Vagina (tissue), 2 donors: ENCODE measurements around the gene PRSS35. TPM values are rescaled to one million over a fixed set of nuclear protein-coding genes. Genes with fewer than 3 reads are reported as not detected.

Experiments
- DNase-seq, 2 donors: peaks; one replicate each; pipeline ENCODE4 v3.0.0-alpha.2; 2017; ENCODE audit errors: extremely low spot score in 2 of 2
- H3K27ac ChIP-seq: fragments of 200-600 bp; sonication (generic); one replicate; pipeline ENCODE4 v1.5.1; 2019
- H3K27me3 ChIP-seq: fragments of 200-600 bp; sonication (generic); one replicate; pipeline ENCODE4 v1.5.1; 2019
- H3K36me3 ChIP-seq, 2 donors: fragments of 200-600 bp; sonication (generic); one replicate each; pipeline ENCODE4 v1.5.1; 2017 to 2019
- H3K4me1 ChIP-seq: fragments of 200-600 bp; sonication (generic); one replicate; pipeline ENCODE4 v1.5.1; 2019
- H3K4me3 ChIP-seq, 2 donors: fragments of 200-600 bp; sonication (generic); 1 replicate in 1 of 2; 2 replicates in 1 of 2; pipeline ENCODE4 v1.5.1; 2016 to 2019
- H3K9me3 ChIP-seq: fragments of 200-600 bp; sonication (generic); one replicate; pipeline ENCODE4 v1.5.1; 2019
- POLR2A ChIP-seq, 2 donors: fragments of 450-650 bp; IDR thresholded peaks; one replicate each; pipeline ENCODE4 v1.6.1; 2017; ENCODE audit warnings: antibody characterized with exemption in 2 of 2, mild to moderate bottlenecking in 2 of 2, moderate library complexity in 2 of 2
- POLR2AphosphoS5 ChIP-seq, 2 donors: sonication (generic); formaldehyde crosslinking; IDR thresholded peaks; one replicate each; pipeline ENCODE4 v1.9.0; 2017; ENCODE audit warnings: antibody characterized with exemption in 2 of 2, mild to moderate bottlenecking in 2 of 2, low read depth in 1 of 2; ENCODE audit not compliant: insufficient read depth in 1 of 2
- intact Hi-C: fragments of 100-400 bp; cut with DNase I; formaldehyde crosslinking; loops from one replicate; pipeline ENCODE4 v1.15.1; 2023
- total RNA-seq: library from RNA; depleted of rRNA; stranded (reverse); fragments of >200 nt; gene quantifications from one replicate; pipeline ENCODE4 v1.2.3, GENCODE V29; 2016
- TF ChIP-seq, protein P1 (sequence below), 3 experiments: fragments of 450-650 bp in 2 of 3; fragments of 200-600 bp in 1 of 3; sonication (generic) in 1 of 3; IDR thresholded peaks; one replicate each; pipeline ENCODE4 v1.5.1; 2017 to 2019; ENCODE audit warnings: antibody characterized with exemption in 3 of 3, mild to moderate bottlenecking in 2 of 3, moderate library complexity in 2 of 3

Gene PRSS35
- total RNA-seq, 1 donor from 2014 or later, result not detected

GRCh38 chr6:83467620-83468036 lies 44.7 kb upstream of the PRSS35 start:
- Histone ChIP-seq H3K4me1 (no peaks in the 10 kb centered on the region), H3K27me3 (no peaks in the 10 kb centered on the region), H3K9me3 (no peaks in the 10 kb centered on the region), H3K4me3 (no peak overlapping the region), H3K36me3 (no peaks in the 10 kb centered on the region), H3K27ac (no peak overlapping the region)
- TF ChIP-seq POLR2AphosphoS5 (IDR thresholded peaks at IDR 0.05; ENCODE audit: insufficient read depth in 1 of 2, low read depth in 1 of 2), result no peak
- TF ChIP-seq POLR2A (IDR thresholded peaks at IDR 0.05), result no peak
- TF ChIP-seq, protein P1, sequence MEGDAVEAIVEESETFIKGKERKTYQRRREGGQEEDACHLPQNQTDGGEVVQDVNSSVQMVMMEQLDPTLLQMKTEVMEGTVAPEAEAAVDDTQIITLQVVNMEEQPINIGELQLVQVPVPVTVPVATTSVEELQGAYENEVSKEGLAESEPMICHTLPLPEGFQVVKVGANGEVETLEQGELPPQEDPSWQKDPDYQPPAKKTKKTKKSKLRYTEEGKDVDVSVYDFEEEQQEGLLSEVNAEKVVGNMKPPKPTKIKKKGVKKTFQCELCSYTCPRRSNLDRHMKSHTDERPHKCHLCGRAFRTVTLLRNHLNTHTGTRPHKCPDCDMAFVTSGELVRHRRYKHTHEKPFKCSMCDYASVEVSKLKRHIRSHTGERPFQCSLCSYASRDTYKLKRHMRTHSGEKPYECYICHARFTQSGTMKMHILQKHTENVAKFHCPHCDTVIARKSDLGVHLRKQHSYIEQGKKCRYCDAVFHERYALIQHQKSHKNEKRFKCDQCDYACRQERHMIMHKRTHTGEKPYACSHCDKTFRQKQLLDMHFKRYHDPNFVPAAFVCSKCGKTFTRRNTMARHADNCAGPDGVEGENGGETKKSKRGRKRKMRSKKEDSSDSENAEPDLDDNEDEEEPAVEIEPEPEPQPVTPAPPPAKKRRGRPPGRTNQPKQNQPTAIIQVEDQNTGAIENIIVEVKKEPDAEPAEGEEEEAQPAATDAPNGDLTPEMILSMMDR (IDR thresholded peaks at IDR 0.05), result no peak
- DNase-seq, result no peak
- intact Hi-C loops, result no loop called here

GRCh38 chr6:83470001-83470400 lies 42.3 kb upstream of the PRSS35 start:
- H3K36me3 ChIP-seq, result no peaks in the 10 kb centered on the region
- H3K9me3 ChIP-seq, result no peaks in the 10 kb centered on the region
- no peak overlapping the region for H3K4me3 ChIP-seq
- no peaks in the 10 kb centered on the region for H3K4me1 ChIP-seq
- no peaks in the 10 kb centered on the region for H3K27me3 ChIP-seq
- TF ChIP-seq POLR2AphosphoS5 (IDR thresholded peaks at IDR 0.05; ENCODE audit: insufficient read depth in 1 of 2, low read depth in 1 of 2) (no peak), POLR2A (IDR thresholded peaks at IDR 0.05) (no peak)
- TF ChIP-seq, protein P1 (IDR thresholded peaks at IDR 0.05), result no peak
- no peak overlapping the region for H3K27ac ChIP-seq
- intact Hi-C loops, result no loop called here
- DNase-seq, result no peak

DNA sequence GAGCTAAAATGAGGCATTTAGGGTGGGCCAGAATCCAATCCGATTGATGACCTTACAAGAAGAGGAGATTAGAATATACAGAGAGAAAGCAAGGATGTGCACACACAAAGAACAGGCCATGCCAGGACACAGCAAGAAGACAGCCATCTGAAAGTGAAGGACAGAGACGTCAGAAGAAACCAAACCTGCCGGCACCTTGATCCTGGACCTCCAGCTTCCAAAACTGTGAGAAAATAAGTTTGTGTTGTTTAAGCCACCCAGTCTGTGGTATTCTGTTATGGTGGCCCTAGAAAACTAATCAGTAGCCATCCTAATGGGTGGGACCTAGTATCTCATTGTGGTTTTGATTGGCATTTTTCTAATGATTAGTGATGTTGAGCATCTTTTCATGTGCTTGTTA lies 41.7 kb upstream of the PRSS35 start:
- Histone ChIP-seq H3K4me3 (no peak overlapping the region), H3K36me3 (no peaks in the 10 kb centered on the region), H3K9me3 (no peaks in the 10 kb centered on the region), H3K27me3 (no peaks in the 10 kb centered on the region), H3K4me1 (no peaks in the 10 kb centered on the region), H3K27ac (no peak overlapping the region)
- TF ChIP-seq POLR2A (IDR thresholded peaks at IDR 0.05) (no peak), POLR2AphosphoS5 (IDR thresholded peaks at IDR 0.05; ENCODE audit: insufficient read depth in 1 of 2, low read depth in 1 of 2) (no peak)
- TF ChIP-seq, protein P1 (IDR thresholded peaks at IDR 0.05), result no peak
- DNase-seq, result no peak
- intact Hi-C loops, result no loop called here

DNA sequence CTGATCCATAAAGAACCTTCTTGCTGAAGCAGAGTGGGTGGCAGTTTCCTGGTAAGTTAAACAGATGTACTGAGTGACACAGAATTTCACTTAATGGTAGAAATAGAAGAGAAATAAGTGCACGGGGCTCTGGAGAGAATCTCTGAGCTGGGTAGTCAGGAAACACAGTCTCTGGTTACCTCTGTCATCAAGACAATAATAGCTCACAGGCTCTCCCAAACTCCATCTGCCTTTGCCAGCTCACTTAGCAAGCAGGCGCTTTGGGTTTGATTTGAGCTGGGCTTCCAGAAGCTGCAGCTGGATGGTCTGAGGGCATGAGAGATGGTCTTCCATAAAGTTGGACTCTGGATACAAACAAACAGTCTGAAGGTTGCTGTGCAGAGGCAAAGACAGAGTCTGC lies 39.6 kb upstream of the PRSS35 start:
- intact Hi-C loops, result no loop called here
- H3K27me3 ChIP-seq, result no peaks in the 10 kb centered on the region
- no peaks in the 10 kb centered on the region for H3K9me3 ChIP-seq
- H3K4me1 ChIP-seq, result no peaks in the 10 kb centered on the region
- no peaks in the 10 kb centered on the region for H3K36me3 ChIP-seq
- H3K27ac ChIP-seq, result no peak overlapping the region
- no peak overlapping the region for H3K4me3 ChIP-seq
- TF ChIP-seq, protein P1 (IDR thresholded peaks at IDR 0.05), result no peak
- TF ChIP-seq POLR2AphosphoS5 (IDR thresholded peaks at IDR 0.05; ENCODE audit: insufficient read depth in 1 of 2, low read depth in 1 of 2), result no peak
- no peak for TF ChIP-seq POLR2A (IDR thresholded peaks at IDR 0.05)
- no peak for DNase-seq

DNA sequence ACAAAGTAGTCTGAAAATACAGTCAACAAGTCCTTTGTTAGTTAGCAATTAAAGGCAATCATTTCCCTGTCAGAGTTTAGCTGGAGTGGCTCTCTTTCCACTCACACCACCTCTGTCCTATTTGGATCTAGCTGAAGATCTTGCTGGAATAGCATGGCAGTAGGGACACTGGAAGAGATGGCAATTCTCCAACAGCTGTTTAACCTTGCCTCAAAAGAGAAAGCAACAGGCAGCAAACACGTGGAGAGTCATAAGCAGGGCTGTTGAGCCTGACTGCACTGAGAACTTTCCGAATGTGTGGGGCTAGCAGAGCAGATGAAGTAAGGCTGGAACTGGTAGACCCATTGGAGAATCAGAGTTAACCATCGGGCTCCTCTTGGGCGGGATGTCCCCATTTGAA lies 38.0 kb upstream of the PRSS35 start:
- intact Hi-C loops, result no loop called here
- no peak for DNase-seq
- Histone ChIP-seq H3K4me3 (no peak overlapping the region), H3K4me1 (no peaks in the 10 kb centered on the region), H3K9me3 (no peaks in the 10 kb centered on the region), H3K27me3 (no peaks in the 10 kb centered on the region), H3K36me3 (no peaks in the 10 kb centered on the region), H3K27ac (no peak overlapping the region)
- TF ChIP-seq POLR2AphosphoS5 (IDR thresholded peaks at IDR 0.05; ENCODE audit: insufficient read depth in 1 of 2, low read depth in 1 of 2), result no peak
- TF ChIP-seq, protein P1 (IDR thresholded peaks at IDR 0.05), result no peak
- no peak for TF ChIP-seq POLR2A (IDR thresholded peaks at IDR 0.05)
